Head of caudate nucleus (tissue), 42 donors: Measurements from ENCODE around the gene CIB2.

Experiments used
- DNase-seq, 42 donors: peaks; one replicate each; pipeline versions ENCODE4 v3.0.0 to v3.0.0-alpha.2; 2020 to 2021; ENCODE audit warnings: mixed read lengths in 7 of 42
- intact Hi-C: fragments of 100-400 bp; cut with DNase I; formaldehyde crosslinking; loops from one replicate; pipeline ENCODE4 v1.15.0; 2022

The CIB2 gene

DNA sequence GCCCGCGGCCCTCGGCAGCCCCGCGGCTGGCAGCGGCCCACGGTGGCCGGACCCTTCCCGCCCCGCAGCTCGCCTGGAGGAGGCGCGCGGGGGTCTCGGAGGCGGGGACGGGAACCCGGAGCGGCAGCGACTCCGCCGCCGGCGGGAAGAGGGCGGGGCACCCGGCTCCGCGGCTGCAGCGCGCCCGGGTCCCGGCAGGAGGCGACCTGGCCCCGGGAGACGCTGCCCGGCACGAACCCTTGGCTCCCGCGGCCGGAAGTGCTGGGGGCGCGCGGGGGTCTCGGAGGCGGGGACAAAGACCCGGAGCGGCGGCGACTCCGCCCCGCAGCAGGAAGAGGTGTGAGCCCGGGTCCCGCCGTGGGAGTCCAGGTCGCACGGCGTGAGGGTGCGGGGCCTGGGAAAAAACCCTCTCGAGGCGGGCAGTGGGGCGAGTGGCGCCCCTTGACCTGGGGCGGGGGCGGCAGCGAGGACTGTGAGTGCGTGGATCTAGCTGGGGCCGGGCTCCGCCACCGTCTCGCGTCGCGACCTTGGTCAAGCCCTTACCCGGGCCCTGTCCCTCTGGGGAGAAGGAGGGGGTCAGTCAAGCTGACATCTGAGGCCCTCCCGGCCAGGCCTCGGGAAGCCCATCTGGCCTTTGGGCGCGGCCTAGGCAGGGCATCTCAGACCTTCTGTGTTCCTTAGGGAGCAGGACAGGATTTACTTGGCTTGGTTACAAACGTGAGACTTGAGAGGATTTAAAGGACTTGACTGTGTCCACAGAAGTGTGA, at the start of gene CIB2:
CIB2 (minus strand) TSS at position 151 of the 767 bp plus-strand sequence. CDS start 230 bp downstream, outside the sequence.
- intact Hi-C loops = no loop called here
- DNase-seq = peak in 41 of 42 donors; percentile 24 to 84 (median 69)

- intact Hi-C loops = loop anchor here (2.0 kb wide), 1 partner anchor 61 kb away; no protein-coding TSS in a partner anchor
Measured at GRCh38 chr15:78179906-78180305, 48.7 kb upstream of the CIB2 start.

DNA sequence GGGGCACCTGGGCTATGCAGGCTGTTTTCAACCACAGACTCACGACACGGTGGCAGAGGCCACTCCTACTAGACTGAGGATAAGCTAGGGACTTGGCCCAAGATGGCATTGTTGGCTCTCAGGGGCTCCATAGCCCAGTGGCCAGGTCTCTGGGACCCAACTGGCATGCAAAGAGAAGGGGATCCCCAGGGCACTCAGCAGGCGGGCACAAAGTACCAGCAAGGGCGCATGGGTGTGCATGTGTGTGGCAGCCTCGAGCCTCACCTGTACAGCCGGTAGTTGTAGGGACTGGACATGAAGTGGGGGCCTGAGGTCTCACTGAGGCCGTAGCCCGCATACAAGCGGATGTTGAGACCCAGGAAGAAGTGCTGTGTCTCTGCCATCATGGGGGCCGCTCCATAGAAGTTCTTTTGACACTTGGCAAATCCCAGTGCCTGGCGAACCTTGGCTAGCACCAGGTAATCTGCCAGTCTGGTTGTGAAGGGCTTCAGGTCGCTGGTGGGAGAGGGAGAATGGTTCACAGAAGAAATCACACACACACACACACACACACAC, 48.1 kb upstream of the CIB2 start:
- peak in 4 of 42 donors; percentile 7 to 34 (median 24) for DNase-seq
- intact Hi-C loops = loop anchor here (2.0 kb wide), 1 partner anchor 61 kb away; no protein-coding TSS in a partner anchor

More at GRCh38 chr15:78179906-78180305, 48.7 kb upstream of the CIB2 start:
- DNase-seq = peak in 2 of 42 donors; percentile 2 to 27

DNA sequence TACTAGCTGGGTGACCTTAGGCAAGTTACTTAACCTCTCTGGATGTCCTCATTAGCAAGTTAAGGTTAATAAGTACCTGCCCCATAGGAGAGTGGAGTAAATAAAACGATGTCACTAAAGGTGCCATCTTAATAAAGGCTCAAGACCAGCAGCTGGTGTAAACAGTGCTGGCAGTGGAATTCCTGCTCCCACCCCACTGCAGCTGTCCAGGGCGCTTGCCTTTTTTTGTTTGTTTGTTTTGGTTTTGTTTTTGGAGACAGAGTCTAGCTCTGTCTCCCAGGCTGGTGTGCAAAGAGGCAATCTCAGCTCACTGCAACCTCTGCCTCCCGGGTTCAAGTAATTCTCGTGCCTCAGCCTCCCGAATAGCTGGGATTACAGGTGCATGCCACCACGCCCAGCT, 46.8 kb upstream of the CIB2 start:
- DNase-seq = peak in 2 of 42 donors; percentile 11 to 21
- intact Hi-C loops = loop anchor here (2.0 kb wide), 1 partner anchor 63 kb away; no protein-coding TSS in a partner anchor

DNA sequence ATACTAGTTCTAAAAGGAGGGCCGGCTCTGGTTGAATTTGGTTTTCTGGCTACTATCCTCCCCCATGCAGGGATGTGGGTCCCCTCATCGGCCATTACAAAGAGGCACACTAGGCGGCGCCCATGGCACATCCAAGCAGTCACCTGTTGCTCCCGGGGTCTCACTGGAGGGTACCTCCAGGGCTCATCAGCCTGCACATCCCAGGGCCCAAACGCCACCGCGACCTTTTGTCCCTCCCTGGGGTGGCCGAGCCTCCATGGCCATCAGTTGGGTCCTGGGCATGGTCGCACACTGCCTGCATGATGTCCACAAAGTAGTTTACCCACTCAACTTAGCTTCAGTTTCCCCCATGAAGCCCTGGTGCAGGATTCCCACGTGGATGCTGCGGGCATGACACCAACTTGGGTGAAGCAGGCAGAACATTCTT, 46.2 kb upstream of the CIB2 start:
- peak; percentile 22 to 88 (median 69) for DNase-seq
- intact Hi-C loops = no loop called here

- intact Hi-C loops = no loop called here
- peak in 3 of 42 donors; percentile 22 to 34 (median 28) for DNase-seq
Measured at GRCh38 chr15:78175330-78175729, 44.1 kb upstream of the CIB2 start.

GRCh38 chr15:78174401-78174800, 43.2 kb upstream of the CIB2 start:
- peak in 3 of 42 donors; percentile 26 to 37 (median 28) for DNase-seq
- intact Hi-C loops = no loop called here

DNA sequence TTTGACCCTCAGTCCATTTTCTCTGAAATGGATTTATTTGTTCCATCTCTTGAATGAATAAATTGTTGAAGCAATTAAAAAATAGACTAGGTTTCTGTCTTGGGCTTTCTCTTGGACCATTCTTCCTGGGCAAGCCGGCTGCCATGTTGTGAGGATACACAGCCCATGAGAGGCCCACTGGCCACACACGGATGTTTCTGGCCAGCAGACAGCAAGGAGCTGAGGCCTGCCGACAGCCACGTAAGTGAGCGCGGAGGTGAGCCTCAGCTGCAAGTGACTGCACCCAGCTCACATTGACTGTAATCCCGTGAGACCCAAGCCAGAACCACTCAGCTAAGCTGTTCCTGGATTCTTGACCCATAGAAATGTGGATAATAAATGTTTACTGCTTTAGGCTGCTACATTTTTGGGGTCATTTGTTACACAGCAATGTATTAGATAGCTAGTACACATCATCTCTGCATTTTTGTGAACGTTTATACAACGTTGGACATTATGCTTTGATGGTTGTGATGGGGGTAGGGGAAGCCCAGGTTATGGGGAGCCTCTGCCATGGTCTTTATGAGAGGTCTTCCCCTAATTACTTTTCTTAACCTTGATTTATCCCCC, 40.7 kb upstream of the CIB2 start:
- DNase-seq = peak in 2 of 42 donors; percentile 13 to 24

GRCh38 chr15:78170848-78171773, 39.9 kb upstream of the CIB2 start:
- peak in 9 of 42 donors; percentile 17 to 56 (median 32) for DNase-seq

More for the DNA sequence above, 40.7 kb upstream of the CIB2 start:
- intact Hi-C loops = no loop called here

GRCh38 chr15:78168608-78169007, 37.4 kb upstream of the CIB2 start:
- peak in 2 of 42 donors; percentile 19 to 31 for DNase-seq
- intact Hi-C loops = no loop called here

More at GRCh38 chr15:78170848-78171773, 39.9 kb upstream of the CIB2 start:
- intact Hi-C loops = no loop called here

DNA sequence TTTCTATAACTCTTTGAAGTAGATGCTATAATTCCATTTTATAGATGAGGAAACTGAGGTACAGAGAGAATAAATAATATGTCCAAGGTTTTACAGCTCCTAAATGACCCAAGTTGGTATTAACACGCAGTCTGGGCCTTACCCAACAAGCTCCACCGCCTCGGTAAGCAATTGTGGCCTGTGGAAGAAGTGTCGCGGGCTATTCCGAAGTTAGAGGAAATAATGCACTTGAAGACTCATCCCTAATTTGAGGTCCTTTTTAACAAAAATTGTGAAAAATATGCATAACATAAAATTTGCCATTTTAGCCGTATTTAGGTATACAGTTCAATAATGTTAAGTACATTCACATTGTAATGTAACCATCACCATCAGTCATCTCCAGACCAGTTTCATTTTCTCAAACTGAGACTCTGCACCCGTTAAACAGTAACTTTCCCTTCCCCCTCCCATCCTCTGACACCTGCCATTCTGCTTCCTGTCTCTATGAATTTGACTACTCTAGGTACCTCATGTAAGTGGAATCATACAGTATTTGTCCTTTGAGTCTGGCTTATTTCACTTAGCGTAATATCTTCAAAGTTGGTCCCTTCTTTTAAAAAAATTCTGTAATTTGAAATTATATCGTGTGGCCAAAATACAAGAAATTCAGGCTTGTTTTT, 36.1 kb upstream of the CIB2 start:
- DNase-seq = peak in 2 of 42 donors; percentile 12 to 26
- intact Hi-C loops = no loop called here

- no peak for DNase-seq
- intact Hi-C loops = no loop called here
Measured at GRCh38 chr15:78164010-78164409, 32.8 kb upstream of the CIB2 start.

- peak; percentile 54 to 94 (median 83) for DNase-seq
Measured at GRCh38 chr15:78162038-78162437, 30.8 kb upstream of the CIB2 start.

GRCh38 chr15:78159395-78159794, 28.1 kb upstream of the CIB2 start:
- intact Hi-C loops = no loop called here
- DNase-seq = no peak

More at GRCh38 chr15:78162038-78162437, 30.8 kb upstream of the CIB2 start:
- intact Hi-C loops = no loop called here

DNA sequence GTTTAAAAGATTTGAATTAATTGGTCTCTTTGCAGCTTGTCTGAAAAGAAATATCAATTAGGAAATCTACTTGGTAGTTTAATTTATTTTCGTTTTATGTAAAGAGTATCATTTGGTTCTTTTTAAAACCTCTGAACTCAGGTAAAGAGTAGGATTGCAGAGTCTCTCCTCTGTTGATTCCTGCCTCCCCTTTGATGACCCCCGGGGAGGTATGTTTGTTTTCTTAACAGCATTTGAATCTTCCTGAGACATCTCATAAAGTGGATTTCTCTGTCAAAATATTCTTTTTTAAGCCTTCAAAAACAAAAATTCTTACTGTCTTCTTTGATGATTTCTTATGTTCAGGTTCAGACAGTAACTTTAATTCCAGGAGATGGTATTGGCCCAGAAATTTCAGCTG, 26.0 kb upstream of the CIB2 start:
- DNase-seq = no peak
- intact Hi-C loops = no loop called here

GRCh38 chr15:78156653-78157052, 25.4 kb upstream of the CIB2 start:
- intact Hi-C loops = no loop called here
- no peak for DNase-seq

DNA sequence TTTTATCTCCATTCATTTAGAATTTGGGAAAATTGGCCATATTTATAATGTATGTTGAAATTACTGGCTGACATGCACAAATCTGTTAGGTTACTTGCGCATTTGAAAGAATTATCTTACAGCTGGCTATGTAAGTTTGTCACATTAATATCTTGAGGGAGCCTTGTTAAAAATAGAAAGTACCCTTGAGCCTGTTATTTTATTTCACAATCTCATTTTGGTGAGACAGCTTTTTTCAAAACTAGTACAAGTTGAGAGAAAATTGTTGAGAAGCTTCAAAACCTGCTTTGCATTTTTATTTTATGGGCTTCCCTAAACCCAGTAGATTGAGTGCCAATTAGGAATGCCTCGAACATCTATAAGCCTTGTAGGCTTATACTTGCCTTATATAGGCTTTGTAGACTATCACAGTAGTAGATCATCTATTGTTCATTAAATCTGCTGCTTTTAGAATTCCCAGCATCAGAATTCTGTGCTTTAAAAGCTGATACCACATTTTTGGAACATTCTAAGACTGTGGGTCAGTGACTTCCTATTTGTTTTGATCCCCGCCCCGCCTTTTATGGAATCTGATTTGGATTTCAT, 24.2 kb upstream of the CIB2 start:
- intact Hi-C loops = no loop called here

GRCh38 chr15:78154955-78155354, 23.7 kb upstream of the CIB2 start:
- DNase-seq = no peak
- intact Hi-C loops = no loop called here

More for the DNA sequence above, 24.2 kb upstream of the CIB2 start:
- DNase-seq = no peak
